Transverse colon (tissue), 4 donors: ENCODE measurements around the gene NRBF2.

Experiments
- POLR2A ChIP-seq: fragments of 450-650 bp; IDR thresholded peaks from one replicate; pipeline ENCODE4 v1.6.1; 2016; ENCODE audit warnings: antibody characterized with exemption, mild to moderate bottlenecking, moderate library complexity
- POLR2AphosphoS5 ChIP-seq, 3 donors: sonication (generic); formaldehyde crosslinking; IDR thresholded peaks; one replicate each; pipeline ENCODE4 v1.6.1; 2016; ENCODE audit warnings: antibody characterized with exemption in 3 of 3
- TF ChIP-seq, protein P1 (sequence below), 5 experiments: fragments of 200-600 bp in 3 of 5; fragments of 450-650 bp in 2 of 5; sonication (generic) in 3 of 5; IDR thresholded peaks; 1 replicate in 2 of 5; 2 replicates in 3 of 5; pipeline ENCODE4 v1.5.1; 2016 to 2017; ENCODE audit warnings: antibody characterized with exemption in 5 of 5, inconsistent platforms in 3 of 5, mild to moderate bottlenecking in 2 of 5, moderate library complexity in 1 of 5

DNA sequence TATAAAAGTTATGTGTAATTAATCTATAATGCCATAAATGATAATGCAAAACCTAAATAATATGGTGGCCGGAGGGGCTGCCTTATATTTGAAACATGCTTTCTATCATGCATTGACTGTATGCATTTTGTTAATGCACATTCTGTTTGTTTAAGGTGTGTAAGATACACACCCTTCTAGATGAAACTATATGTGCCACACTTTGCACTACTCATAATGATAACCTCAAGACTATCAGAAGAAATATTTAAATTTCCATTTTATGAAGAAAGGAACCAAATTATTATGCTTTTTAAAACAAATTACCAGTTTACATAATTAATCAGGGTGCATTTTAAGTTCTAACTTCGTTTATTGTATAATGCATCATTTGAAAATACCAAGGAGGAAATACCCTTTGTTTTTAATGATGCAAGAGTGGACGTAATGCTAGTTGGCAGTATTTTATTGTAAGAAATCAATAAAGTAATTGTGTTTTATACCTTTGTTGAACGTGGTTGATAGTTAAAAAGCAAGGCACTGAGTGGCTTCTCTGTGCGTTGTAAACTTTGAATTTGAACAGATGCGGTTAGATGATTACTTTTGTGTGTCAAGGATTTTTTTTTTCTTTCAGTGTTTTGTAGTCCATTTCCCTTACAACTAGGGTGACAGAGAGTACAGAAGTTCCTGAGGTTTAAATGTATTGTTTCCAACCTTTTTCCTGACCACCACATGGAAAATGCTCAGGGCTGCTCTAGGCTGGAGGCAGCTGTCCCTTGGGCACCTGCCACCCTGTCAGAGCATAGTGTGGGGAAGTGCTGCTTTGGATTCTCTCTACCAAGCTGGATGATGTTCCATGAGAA is 21.6 kb downstream of the NRBF2 start:
- TF ChIP-seq, protein P1, sequence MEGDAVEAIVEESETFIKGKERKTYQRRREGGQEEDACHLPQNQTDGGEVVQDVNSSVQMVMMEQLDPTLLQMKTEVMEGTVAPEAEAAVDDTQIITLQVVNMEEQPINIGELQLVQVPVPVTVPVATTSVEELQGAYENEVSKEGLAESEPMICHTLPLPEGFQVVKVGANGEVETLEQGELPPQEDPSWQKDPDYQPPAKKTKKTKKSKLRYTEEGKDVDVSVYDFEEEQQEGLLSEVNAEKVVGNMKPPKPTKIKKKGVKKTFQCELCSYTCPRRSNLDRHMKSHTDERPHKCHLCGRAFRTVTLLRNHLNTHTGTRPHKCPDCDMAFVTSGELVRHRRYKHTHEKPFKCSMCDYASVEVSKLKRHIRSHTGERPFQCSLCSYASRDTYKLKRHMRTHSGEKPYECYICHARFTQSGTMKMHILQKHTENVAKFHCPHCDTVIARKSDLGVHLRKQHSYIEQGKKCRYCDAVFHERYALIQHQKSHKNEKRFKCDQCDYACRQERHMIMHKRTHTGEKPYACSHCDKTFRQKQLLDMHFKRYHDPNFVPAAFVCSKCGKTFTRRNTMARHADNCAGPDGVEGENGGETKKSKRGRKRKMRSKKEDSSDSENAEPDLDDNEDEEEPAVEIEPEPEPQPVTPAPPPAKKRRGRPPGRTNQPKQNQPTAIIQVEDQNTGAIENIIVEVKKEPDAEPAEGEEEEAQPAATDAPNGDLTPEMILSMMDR (IDR thresholded peaks at IDR 0.05), result no peak
- no peak for TF ChIP-seq POLR2A
- no peak for TF ChIP-seq POLR2AphosphoS5 (IDR thresholded peaks at IDR 0.05)
